Liver (tissue), 9 donors: ENCODE data around the gene F2RL1. TPM values are rescaled to one million over a fixed set of nuclear protein-coding genes. Genes with fewer than 3 reads are reported as not detected.

Experiments
- DNase-seq: peaks from one replicate; pipeline ENCODE4 v3.0.0-alpha.2; 2017; ENCODE audit warnings: low spot score
- H3K27ac ChIP-seq, 2 donors: one replicate each; pipeline ENCODE4 v1.7.0; 2013; ENCODE audit warnings: inconsistent platforms in 2 of 2, low read length in 2 of 2, control low read depth in 1 of 2, low read depth in 1 of 2, mild to moderate bottlenecking in 1 of 2
- H3K27me3 ChIP-seq, 4 donors: one replicate each; pipeline versions ENCODE4 v1.6.1 to v1.7.0; 2013; ENCODE audit warnings: low read length in 3 of 4, inconsistent platforms in 1 of 4, mild to moderate bottlenecking in 1 of 4, moderate library complexity in 1 of 4; ENCODE audit not compliant: control insufficient read depth in 4 of 4, insufficient read depth in 4 of 4
- H3K36me3 ChIP-seq, 4 donors: one replicate each; pipeline versions ENCODE4 v1.6.1 to v1.7.0; 2013; ENCODE audit warnings: low read length in 3 of 4, mild to moderate bottlenecking in 3 of 4, low read depth in 1 of 4, moderate library complexity in 1 of 4; ENCODE audit not compliant: control insufficient read depth in 4 of 4, insufficient read depth in 3 of 4
- H3K4me1 ChIP-seq, 4 donors: one replicate each; pipeline versions ENCODE4 v1.6.1 to v1.7.0; 2013; ENCODE audit warnings: low read length in 3 of 4, mild to moderate bottlenecking in 3 of 4, moderate library complexity in 1 of 4; ENCODE audit not compliant: control insufficient read depth in 4 of 4, insufficient read depth in 4 of 4
- H3K4me3 ChIP-seq, 3 donors: one replicate each; pipeline versions ENCODE4 v1.6.1 to v1.7.0; 2013; ENCODE audit warnings: low read length in 3 of 3, control low read depth in 1 of 3, low read depth in 1 of 3, mild to moderate bottlenecking in 1 of 3
- H3K9ac ChIP-seq, 2 donors: one replicate each; pipeline ENCODE4 v1.7.0; 2013; ENCODE audit warnings: low read length in 2 of 2, mild to moderate bottlenecking in 2 of 2, moderate library complexity in 2 of 2, control low read depth in 1 of 2, low read depth in 1 of 2
- H3K9me3 ChIP-seq, 4 donors: one replicate each; pipeline versions ENCODE4 v1.6.1 to v1.7.0; 2013; ENCODE audit warnings: low read length in 3 of 4; ENCODE audit not compliant: control insufficient read depth in 4 of 4
- EGR1 ChIP-seq, 2 donors: IDR thresholded peaks; 2 replicates each; pipeline ENCODE4 v1.6.1; 2016 to 2018; ENCODE audit warnings: antibody characterized with exemption in 2 of 2, low read depth in 2 of 2
- FOXA1 ChIP-seq: IDR thresholded peaks from 2 replicates; pipeline ENCODE4 v1.6.1; 2016; ENCODE audit warnings: antibody characterized with exemption
- FOXA2 ChIP-seq: IDR thresholded peaks from 2 replicates; pipeline ENCODE4 v1.6.1; 2016; ENCODE audit warnings: antibody characterized with exemption
- GABPA ChIP-seq, 2 donors: IDR thresholded peaks in 1 of 2; conservative IDR thresholded peaks in 1 of 2; 2 replicates each; pipeline ENCODE4 v1.6.1; 2016; ENCODE audit warnings: antibody characterized with exemption in 2 of 2, mild to moderate bottlenecking in 1 of 2, moderate library complexity in 1 of 2
- HNF4G ChIP-seq: IDR thresholded peaks from 2 replicates; pipeline ENCODE4 v1.6.1; 2016; ENCODE audit warnings: antibody characterized with exemption
- JUND ChIP-seq, 2 donors: IDR thresholded peaks; 2 replicates each; pipeline ENCODE4 v1.6.1; 2016; ENCODE audit warnings: antibody characterized with exemption in 2 of 2
- RAD21 ChIP-seq, 2 donors: IDR thresholded peaks; 2 replicates each; pipeline ENCODE4 v1.6.1; 2016; ENCODE audit warnings: antibody characterized with exemption in 2 of 2, mild to moderate bottlenecking in 2 of 2
- RXRA ChIP-seq, 2 donors: IDR thresholded peaks; 2 replicates each; pipeline ENCODE4 v1.6.1; 2017 to 2018; ENCODE audit warnings: antibody characterized with exemption in 2 of 2, mild to moderate bottlenecking in 1 of 2
- SP1 ChIP-seq: IDR thresholded peaks from 2 replicates; pipeline ENCODE4 v1.6.1; 2018; ENCODE audit warnings: antibody characterized with exemption, mild to moderate bottlenecking
- YY1 ChIP-seq: IDR thresholded peaks from 2 replicates; pipeline ENCODE4 v1.6.1; 2016; ENCODE audit warnings: antibody characterized with exemption, mild to moderate bottlenecking
- WGBS: extraction: QIAGEN DNeasy Blood & Tissue Kit; methylation state at CpG from one replicate; pipeline ENCODE4 v1.1.7; 2013; 5-methylcytosine and 5-hydroxymethylcytosine counted together
- polyA plus RNA-seq, 2 donors: library from polyadenylated mRNA; stranded (reverse) in 1 of 2; unstranded in 1 of 2; fragments of 200-250 nt in 1 of 2; fragments of >200 nt in 1 of 2; fragmentation: Nextera tagmentation in 1 of 2; extraction: Ambion mirVana in 1 of 2; gene quantifications; one replicate each; pipeline versions ENCODE4 v1.2.1 to v1.2.3, GENCODE V29; 2013 to 2015
- total RNA-seq, 2 donors: library from RNA; depleted of rRNA; stranded (reverse); fragments of >200 nt; gene quantifications; one replicate each; pipeline ENCODE4 v1.2.3, GENCODE V29; 2014
- TF ChIP-seq, protein P1 (sequence below): fragments of 150-350 bp; IDR thresholded peaks from 2 replicates; pipeline ENCODE4 v1.5.1; 2017; ENCODE audit warnings: improper control_type of control experiment, low read depth, low read length; ENCODE audit not compliant: missing input control
- TF ChIP-seq, protein P2 (sequence below): IDR thresholded peaks from 2 replicates; pipeline ENCODE4 v1.6.1; 2016; ENCODE audit warnings: antibody characterized with exemption, mild to moderate bottlenecking
- TF ChIP-seq, protein P3 (sequence below): IDR thresholded peaks from 2 replicates; pipeline ENCODE4 v1.6.1; 2016; ENCODE audit warnings: antibody characterized with exemption
- TF ChIP-seq, protein P4 (sequence below): IDR thresholded peaks from 2 replicates; pipeline ENCODE4 v1.6.1; 2016; ENCODE audit warnings: antibody characterized with exemption
- donor health status: healthy.
- donor health status: healthy.
- donor health status: healthy.
- donor health status: healthy.
- donor health status: healthy.

F2RL1 gene
- total and polyA plus RNA-seq, 4 donors, result 3.1 to 8.9 (median 5.7) TPM

DNA sequence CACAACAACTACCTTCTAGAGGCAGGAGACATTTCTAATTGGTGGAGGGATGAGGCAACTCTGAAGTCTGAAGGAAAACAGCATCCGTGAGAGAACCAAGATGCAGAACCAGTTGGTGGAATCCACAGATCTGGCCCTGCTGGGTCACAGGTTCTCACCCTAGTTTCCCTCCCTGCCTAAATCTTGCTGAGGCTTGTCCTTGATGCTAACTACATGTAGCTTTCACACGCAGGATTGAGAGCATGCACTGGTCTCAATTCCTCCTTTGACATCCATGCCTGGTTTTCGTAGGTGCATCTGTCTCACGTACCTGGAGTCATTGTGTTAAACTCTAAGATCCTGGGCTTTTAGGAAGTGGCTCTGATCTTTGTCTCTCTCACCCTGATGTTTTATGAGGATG is 9.7 kb upstream of the F2RL1 start:
- Histone ChIP-seq H3K27me3 (no peaks in the 10 kb centered on the region), H3K4me3 (no peak overlapping the region), H3K9me3 (no peaks in the 10 kb centered on the region), H3K27ac (no peak overlapping the region), H3K4me1 (no peaks in the 10 kb centered on the region), H3K36me3 (no peaks in the 10 kb centered on the region), H3K9ac (no peak overlapping the region)
- WGBS, result 91% methylated on average over 4 of the region's 4 CpGs
- no peak for TF ChIP-seq RXRA (IDR thresholded peaks at IDR 0.05)
- TF ChIP-seq FOXA2, result no peak
- no peak for TF ChIP-seq FOXA1
- TF ChIP-seq SP1, result no peak
- TF ChIP-seq EGR1 (IDR thresholded peaks at IDR 0.05; ENCODE audit: low read depth in 2 of 2), result no peak
- TF ChIP-seq, protein P1, sequence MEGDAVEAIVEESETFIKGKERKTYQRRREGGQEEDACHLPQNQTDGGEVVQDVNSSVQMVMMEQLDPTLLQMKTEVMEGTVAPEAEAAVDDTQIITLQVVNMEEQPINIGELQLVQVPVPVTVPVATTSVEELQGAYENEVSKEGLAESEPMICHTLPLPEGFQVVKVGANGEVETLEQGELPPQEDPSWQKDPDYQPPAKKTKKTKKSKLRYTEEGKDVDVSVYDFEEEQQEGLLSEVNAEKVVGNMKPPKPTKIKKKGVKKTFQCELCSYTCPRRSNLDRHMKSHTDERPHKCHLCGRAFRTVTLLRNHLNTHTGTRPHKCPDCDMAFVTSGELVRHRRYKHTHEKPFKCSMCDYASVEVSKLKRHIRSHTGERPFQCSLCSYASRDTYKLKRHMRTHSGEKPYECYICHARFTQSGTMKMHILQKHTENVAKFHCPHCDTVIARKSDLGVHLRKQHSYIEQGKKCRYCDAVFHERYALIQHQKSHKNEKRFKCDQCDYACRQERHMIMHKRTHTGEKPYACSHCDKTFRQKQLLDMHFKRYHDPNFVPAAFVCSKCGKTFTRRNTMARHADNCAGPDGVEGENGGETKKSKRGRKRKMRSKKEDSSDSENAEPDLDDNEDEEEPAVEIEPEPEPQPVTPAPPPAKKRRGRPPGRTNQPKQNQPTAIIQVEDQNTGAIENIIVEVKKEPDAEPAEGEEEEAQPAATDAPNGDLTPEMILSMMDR, result no peak
- TF ChIP-seq JUND (IDR thresholded peaks at IDR 0.05), result no peak
- TF ChIP-seq RAD21 (IDR thresholded peaks at IDR 0.05), result no peak
- TF ChIP-seq, protein P2, sequence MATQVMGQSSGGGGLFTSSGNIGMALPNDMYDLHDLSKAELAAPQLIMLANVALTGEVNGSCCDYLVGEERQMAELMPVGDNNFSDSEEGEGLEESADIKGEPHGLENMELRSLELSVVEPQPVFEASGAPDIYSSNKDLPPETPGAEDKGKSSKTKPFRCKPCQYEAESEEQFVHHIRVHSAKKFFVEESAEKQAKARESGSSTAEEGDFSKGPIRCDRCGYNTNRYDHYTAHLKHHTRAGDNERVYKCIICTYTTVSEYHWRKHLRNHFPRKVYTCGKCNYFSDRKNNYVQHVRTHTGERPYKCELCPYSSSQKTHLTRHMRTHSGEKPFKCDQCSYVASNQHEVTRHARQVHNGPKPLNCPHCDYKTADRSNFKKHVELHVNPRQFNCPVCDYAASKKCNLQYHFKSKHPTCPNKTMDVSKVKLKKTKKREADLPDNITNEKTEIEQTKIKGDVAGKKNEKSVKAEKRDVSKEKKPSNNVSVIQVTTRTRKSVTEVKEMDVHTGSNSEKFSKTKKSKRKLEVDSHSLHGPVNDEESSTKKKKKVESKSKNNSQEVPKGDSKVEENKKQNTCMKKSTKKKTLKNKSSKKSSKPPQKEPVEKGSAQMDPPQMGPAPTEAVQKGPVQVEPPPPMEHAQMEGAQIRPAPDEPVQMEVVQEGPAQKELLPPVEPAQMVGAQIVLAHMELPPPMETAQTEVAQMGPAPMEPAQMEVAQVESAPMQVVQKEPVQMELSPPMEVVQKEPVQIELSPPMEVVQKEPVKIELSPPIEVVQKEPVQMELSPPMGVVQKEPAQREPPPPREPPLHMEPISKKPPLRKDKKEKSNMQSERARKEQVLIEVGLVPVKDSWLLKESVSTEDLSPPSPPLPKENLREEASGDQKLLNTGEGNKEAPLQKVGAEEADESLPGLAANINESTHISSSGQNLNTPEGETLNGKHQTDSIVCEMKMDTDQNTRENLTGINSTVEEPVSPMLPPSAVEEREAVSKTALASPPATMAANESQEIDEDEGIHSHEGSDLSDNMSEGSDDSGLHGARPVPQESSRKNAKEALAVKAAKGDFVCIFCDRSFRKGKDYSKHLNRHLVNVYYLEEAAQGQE, result no peak
- TF ChIP-seq YY1, result no peak
- TF ChIP-seq, protein P3, sequence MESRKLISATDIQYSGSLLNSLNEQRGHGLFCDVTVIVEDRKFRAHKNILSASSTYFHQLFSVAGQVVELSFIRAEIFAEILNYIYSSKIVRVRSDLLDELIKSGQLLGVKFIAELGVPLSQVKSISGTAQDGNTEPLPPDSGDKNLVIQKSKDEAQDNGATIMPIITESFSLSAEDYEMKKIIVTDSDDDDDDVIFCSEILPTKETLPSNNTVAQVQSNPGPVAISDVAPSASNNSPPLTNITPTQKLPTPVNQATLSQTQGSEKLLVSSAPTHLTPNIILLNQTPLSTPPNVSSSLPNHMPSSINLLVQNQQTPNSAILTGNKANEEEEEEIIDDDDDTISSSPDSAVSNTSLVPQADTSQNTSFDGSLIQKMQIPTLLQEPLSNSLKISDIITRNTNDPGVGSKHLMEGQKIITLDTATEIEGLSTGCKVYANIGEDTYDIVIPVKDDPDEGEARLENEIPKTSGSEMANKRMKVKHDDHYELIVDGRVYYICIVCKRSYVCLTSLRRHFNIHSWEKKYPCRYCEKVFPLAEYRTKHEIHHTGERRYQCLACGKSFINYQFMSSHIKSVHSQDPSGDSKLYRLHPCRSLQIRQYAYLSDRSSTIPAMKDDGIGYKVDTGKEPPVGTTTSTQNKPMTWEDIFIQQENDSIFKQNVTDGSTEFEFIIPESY, result no peak
- TF ChIP-seq, protein P4, sequence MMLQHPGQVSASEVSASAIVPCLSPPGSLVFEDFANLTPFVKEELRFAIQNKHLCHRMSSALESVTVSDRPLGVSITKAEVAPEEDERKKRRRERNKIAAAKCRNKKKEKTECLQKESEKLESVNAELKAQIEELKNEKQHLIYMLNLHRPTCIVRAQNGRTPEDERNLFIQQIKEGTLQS, result no peak
- DNase-seq, result no peak

DNA sequence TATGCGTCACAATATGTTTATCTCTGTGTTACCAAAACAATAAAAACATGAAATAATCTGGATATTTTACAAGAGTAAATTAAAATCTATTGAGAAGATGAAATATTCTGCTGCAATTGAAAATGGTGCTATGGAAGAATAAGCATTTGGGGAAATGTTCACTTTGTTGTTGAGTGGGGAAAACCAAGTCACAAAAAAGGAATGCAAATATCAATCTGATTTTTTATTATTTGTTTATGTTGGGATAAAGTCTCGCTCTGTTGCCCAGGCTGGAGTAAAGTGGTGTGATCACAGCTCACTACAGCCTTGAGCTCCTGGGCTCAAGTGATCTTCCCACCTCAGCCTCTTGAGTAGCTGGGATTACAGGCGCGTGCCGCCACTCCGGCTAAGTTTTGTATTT is 8.6 kb upstream of the F2RL1 start:
- Histone ChIP-seq H3K36me3 (no peaks in the 10 kb centered on the region), H3K27ac (no peak overlapping the region), H3K9me3 (no peaks in the 10 kb centered on the region), H3K27me3 (no peaks in the 10 kb centered on the region), H3K4me1 (no peaks in the 10 kb centered on the region), H3K4me3 (no peak overlapping the region), H3K9ac (no peak overlapping the region)
- TF ChIP-seq JUND (IDR thresholded peaks at IDR 0.05) (no peak), HNF4G (no peak), GABPA (IDR thresholded peaks at IDR 0.05 in 1 of 2, conservative IDR thresholded peaks at IDR 0.05 in 1 of 2) (no peak), FOXA2 (no peak), YY1 (no peak), FOXA1 (no peak)
- TF ChIP-seq, protein P1, result no peak
- TF ChIP-seq, protein P2, result no peak
- DNase-seq, result no peak
- 97% methylated on average over 6 of the region's 6 CpGs for WGBS
